T-helper 2 cell (primary cell): ENCODE measurements around the gene MTMR12.

Source experiments
- DNase-seq, 5 experiments: peaks; one replicate each; pipeline versions ENCODE4 v3.0.0 to v3.0.0-alpha.2; 2012 to 2022
- total RNA-seq, 2 donors: gene quantifications; one replicate each; lab custom pipeline; 2026; lab: John Stamatoyannopoulos, UW

MTMR12 gene, protein sequence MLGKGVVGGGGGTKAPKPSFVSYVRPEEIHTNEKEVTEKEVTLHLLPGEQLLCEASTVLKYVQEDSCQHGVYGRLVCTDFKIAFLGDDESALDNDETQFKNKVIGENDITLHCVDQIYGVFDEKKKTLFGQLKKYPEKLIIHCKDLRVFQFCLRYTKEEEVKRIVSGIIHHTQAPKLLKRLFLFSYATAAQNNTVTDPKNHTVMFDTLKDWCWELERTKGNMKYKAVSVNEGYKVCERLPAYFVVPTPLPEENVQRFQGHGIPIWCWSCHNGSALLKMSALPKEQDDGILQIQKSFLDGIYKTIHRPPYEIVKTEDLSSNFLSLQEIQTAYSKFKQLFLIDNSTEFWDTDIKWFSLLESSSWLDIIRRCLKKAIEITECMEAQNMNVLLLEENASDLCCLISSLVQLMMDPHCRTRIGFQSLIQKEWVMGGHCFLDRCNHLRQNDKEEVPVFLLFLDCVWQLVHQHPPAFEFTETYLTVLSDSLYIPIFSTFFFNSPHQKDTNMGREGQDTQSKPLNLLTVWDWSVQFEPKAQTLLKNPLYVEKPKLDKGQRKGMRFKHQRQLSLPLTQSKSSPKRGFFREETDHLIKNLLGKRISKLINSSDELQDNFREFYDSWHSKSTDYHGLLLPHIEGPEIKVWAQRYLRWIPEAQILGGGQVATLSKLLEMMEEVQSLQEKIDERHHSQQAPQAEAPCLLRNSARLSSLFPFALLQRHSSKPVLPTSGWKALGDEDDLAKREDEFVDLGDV
- 36.6 to 43.3 reads per million in 2 donors for total RNA-seq

DNA sequence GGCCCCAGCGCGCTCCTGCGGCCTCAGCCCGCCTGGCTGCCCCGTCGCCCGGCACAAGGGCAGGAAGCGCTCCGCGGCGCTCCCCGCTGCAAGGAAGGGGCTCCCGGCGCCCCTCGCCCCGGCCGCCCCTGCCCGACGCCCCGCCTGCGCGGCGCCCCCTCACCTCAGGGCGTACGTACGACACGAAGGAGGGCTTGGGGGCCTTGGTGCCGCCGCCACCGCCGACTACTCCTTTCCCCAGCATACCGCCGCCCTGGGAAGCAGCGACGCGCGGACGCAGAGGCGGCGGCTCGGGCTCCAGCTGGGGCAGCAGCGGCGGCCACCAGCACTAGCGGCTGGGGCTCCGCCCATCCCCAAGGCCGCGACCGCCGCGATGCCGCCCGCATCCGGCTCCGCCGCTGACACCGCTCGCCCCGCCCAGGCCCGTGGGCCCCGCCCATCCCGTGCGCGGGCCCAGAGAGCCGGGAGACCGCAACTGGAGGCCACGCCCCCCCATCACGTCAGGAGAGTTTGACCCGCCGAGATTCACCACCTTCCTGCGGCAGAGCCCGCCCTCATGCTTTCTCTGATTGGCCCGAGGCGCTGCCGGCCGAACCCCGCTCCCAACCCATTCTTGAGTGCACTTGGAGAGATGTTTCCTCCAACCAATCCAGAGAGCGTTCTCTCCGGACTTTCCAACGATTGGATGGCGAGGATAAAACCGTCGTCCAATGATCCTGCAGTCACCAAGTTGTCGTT lies at the start of gene MTMR12:
Gene MTMR12, minus strand, starts transcription at position 345 of the 738 bp plus-strand sequence. Its CDS starts 101 bp downstream, at position 244.
- peak; percentile 99 to 100 (median 100) for DNase-seq

DNA sequence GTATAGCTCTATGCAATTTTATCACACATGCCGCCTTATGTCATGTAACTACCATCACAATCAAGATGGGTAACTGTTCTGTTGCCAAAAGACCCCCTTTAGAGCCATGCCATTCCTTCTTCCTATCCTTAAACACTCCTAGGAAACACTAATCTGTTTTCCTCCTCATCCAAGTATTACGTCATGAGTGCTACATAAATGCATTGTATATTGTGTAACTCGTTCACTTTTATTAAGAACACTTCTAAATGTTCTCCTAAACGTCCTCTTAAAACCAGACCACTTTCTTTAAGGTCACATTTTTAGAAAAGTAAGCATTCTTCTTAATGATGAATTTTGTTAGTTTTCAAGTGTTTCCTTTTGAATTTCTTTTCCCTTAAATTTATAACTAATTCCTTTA lies 49.8 kb upstream of the MTMR12 start:
- DNase-seq = no peak

DNA sequence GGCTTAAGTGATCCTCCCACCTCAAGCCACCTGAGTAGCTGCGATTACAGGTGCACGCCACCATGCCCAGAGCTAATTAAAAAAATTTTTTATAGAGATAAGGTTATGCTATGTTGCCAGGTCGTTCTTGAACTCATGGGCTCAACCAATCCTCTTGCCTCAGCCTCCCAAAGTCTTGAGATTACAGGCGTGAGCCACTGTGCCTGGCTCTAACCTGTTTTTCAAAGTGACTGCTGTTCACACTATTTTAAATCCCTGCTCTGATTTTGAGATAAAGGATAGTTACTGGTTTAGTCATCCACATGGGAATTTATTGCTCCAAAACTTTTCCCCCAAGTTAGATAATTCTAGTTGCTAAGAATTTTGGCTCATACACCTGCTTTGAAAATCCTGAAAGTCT lies 48.2 kb upstream of the MTMR12 start:
- DNase-seq = no peak

DNA sequence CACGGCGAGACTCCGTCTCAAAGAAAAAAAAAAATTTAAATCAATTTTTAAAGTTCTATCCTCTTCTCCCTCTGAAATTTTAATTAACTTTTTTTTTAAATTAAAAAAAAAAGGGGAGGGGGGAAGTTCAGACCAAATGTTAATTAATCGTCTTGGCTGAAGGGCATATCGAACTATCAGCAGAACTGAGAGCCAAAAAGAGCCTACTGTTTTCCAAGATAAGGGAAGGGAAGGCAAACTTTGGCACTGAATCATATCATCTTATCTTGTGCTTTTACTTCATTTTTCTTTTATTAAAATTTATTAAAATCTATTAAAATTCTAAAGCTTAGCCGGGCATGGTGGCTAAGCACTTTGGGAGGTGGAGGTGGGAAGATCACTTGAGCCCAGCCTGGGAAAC lies 45.9 kb upstream of the MTMR12 start:
- DNase-seq = no peak

DNA sequence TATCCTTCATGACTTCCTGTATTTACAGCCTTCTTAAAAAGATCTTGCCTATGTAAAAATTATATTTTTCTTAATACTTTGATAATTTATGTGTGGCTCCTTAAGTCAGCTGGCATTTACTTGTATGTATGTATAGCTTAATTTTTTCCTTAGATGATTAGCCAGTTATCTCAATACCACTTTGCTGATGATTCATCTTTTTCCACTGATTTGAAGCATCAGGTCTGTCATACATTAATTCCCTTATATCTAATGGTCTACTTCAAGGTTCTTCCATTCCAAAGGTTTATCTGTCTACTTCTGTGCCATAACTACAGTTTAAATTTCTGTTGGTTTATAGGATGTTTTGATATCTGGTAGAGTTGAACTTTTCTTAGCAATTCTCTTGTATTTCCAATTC lies 44.9 kb upstream of the MTMR12 start:
- no peak for DNase-seq

DNA sequence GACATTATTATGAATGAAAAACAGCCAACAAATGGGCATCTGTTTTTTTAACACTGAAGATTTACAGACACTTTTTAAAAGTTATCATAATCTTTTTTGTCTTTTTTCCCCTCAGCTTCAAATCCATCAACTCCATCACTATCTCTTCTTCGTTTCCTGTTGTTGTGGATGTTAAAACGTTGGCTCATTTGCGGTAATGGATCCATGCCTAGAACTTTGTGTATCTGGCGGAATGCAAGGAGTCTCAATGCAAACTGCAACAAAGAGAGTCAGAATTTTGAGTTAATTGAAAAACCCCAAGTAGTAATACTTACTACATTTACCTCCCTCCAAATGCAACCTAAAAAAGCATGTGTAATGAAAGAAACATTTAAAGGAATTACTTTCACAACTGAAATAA lies 42.9 kb upstream of the MTMR12 start:
- DNase-seq = no peak

DNA sequence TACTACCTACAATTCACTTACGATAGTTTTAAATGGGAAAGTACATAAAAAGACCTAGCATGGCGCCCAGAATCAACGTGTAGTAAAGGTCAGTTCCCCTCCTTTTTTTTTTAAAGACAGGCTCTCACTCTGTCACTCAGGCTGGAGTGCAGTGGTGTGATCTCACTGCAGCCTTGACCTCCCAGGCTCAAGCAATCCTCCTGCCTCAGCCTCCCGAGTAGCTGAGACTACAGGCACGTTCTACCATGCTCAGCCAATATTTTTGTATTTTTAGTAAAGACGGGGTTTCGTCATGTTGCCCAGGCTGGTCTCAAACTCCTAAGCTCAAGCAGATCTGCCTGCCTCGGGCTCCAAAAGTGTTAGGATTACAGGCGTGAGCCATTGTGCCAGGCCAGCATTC lies 40.7 kb upstream of the MTMR12 start:
- DNase-seq = no peak

DNA sequence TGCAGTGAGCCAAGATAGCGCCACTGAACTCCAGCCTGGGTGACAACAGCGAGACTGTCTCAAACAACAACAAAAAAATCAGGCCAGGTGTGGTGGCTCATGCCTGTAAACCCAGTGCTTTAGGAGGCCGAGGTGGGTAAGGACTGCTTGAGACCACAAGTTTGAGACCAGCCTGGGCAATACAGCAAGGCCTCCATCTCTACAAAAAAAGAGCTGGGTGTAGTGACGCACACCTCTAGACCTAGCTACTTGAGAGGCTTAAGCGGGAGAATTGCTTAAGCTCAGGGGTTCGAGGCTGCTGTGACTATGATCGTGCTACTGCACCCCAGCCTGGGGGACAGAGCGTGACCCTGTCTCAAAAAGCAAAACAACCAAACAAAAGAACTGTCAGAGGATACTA lies 39.9 kb upstream of the MTMR12 start:
- no peak for DNase-seq

DNA sequence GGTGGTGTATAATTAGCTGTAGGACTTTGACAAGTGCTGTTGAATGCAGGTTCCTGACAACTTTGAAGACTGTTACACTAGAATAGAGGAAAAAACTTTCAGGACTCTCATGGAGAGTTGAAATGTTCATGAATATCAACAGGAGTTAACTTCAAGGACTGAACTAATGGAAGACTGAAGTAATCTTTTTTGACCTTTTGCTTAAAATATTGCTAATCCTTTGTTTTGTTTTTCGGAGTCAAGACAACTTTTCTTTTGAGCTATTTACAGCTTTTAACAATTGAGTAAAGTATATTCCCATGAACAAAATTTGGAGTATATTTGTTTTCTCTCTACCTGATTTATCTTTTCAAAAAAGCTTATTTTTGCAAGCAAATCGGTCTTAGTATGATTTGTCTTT lies 34.1 kb upstream of the MTMR12 start:
- DNase-seq = no peak

DNA sequence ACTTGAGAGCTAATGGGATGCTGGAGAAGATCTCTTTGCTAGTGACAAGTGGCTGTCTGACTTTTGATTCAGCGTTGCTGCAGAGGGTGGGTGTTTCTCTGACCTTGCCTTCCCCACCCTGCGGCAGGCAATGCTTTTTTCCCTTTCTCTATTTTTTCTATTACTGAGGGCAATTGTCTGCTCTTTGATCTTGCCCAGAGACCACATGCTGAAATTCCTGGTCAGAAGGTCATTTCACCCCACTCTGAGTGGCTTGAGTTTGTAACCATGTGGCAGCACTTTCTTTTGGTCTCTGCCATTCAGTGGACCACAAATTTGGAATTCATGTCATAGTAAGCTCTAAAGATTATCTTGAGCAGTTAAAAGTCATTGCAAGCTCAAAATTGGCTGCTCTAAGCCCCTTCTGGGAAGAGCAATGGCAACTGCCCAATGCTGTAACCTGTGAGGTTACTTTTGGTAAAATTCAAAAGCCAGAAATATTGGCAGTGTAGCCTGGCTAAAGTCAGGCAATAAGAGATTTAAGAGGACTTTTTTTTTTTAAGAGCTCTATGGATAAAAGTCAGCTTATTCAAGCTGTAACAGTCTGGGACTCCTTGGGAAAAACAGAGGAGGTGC lies 30.4 kb upstream of the MTMR12 start:
- no peak for DNase-seq

DNA sequence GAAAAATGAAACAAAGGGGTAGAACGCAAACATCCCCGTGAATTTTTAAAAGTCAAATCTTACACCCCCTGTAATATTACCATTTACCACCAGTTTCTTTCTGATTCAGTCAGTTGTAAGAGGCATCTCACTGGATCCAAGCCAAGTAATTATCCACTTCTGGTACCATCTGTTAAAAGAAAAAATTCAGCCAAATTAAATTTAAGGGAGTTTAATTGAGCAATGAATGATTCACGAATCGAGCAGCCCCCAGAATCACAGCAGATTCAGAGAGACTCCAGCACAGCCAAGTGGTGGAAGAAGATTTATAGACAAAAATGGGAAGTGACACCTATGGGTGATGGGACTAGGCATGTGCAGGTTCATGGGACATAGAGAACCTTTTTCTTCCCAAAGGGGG lies 29.9 kb upstream of the MTMR12 start:
- no peak for DNase-seq

DNA sequence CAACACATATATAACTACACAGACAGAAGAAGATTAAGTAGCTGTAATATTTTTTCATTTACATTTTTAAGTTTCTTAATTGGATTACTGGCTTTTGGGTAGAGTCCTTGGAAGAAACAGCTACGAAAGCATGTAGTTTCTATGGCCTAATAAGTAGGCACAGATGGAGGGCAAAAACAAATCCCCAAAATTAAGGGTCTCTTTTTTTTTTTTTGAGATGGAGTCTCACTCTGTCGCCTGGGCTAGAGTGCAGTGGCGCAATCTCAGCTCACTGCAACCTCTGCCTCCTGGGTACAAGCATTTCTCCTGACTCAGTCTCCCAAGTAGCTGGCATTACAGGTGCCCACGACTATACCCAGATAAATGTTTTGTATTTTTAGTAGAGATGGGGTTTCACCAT lies 27.1 kb upstream of the MTMR12 start:
- DNase-seq = no peak

DNA sequence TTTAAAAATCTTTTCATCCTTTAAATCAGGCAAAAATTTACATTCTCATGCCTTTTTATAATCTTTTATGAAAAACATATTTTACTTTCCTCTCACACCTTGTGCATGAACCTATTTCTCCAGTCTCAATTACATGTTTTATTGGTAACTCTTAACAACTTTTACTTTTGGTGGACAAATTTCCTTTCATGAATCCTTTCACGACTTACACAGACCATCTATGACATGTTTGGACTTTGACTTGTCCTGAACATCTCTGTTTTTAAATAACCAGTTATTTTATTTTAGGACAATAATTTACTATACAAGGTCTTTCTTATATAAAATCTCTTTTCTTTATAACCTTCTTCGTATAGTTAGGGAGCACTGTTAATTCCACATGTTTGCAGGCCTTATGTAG lies 26.5 kb upstream of the MTMR12 start:
- peak in 1 of 5 experiments; percentile 26 for DNase-seq

DNA sequence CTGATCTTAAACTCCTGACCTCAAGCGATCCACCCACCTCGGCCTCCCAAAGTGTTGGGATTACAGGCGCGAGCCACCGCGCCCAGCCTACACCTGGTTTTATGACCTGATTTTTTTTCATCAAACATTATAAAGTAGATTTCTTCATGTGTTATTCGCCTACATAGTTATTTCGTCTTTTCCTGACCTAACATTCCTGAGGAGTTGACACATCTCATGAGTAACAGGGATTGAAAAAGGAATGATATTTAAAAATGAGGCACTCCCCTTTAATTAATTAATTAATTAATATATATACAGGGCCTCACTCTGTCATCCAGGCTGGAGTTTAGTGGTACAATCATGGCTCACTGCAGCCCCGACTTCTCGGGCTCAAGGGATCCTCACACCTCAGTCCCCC lies 20.2 kb upstream of the MTMR12 start:
- no peak for DNase-seq

DNA sequence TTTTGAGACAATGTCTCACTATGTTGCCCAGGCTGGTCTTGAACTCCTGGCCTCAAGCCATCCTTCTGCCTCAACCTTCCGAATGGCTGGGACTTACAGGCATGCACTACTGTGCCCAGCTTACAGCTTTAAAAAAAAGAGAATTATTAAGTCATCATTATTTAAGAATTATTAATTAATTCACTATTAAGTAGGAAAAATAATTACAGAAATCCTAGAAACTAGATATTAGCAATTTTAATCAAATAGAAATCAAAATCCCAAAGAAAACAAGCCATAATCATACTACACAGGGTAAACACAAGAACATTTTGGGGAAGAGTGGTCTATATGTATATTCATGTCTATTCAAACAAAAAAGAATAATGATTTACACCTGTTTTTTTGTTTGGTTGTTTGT lies 19.6 kb upstream of the MTMR12 start:
- no peak for DNase-seq

DNA sequence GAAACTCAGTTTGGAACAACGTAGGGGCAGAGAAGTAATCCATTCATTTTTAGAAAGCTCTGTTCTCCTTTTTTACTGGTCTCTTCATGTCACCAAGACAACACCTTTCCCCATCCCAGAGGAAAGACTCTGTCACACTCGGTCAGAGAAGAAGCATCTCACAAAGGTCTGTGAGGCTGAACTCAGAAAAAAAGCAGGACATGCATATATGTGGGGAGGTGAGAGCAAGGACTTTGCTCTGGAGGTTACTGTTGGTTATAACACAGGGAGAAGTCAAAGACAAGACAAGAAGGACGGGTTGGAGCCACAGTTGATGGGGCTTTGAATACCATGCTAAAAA lies 19.2 kb upstream of the MTMR12 start:
- no peak for DNase-seq

DNA sequence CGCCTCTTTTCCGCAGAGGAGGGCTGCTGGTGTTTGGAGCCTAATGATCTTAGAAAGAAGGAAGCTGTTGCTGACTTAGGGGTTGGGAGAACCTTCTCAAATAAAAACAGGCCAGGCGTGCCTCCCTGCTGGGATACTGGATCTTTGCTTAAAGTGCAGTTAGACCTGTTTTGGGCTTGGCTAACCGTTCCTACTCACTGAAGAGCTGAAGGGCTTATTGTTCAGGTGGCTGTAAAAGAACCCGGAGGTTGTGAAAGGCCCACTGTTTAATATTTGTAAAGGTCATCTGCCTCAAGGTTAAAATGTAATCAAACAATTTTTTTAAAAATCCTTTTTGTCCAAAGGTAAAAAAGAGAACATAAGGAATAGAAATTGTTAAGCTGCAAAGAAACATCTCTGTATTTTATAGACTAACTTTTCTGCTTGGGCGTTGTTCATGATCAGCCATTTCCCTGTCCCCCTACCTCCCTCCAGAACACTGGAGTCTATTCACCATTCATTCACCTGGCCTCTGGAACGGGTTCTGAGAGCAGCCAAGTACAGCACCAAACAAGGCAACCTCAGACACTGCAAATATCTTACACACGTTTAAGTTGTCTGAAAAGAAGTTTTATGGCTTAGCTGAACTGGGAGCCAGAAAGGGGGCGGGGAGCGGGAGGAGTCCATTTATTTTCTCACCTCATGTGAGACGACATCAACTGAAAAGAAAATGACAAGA lies 18.6 kb upstream of the MTMR12 start:
- no peak for DNase-seq

DNA sequence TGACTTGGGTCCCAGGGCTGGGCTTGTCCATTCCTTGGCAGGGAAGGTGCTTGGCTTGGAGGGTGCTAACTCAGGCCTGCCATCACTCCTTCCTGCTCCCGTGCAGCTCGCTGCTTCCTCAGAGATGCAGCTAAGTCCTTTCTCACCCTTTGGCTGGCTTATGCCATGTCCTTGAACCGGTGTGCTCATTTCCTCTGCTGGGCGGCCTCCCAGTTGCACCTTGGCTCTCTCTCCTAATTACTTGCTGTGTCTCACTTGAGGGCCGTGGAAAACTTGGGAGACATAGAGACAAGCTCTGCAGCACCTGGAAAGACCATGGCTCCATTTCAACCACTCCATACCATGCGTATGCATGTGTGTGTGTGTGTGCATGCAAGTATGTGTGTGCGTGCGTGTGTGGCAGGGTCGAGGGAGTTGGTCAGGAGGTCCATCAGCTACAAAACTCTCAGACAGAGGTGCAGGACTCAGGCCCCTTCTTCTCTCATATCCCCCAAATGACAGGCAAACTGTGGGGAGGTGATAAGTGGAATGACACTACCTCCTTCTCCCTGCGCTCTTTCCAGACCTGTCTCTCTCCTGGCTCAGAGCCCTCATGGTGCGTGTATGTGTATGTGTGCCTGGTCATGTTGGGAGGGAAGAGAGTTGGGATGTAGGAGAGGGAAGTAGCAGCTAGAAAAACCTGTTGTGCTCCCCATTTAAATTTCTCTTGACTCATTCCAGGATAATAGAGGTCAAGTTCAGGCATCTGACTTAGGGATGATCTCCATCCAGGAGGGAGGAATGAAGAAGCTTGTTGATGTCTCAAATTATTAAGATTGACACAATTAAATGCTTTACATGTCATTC lies 17.6 kb upstream of the MTMR12 start:
- no peak for DNase-seq

DNA sequence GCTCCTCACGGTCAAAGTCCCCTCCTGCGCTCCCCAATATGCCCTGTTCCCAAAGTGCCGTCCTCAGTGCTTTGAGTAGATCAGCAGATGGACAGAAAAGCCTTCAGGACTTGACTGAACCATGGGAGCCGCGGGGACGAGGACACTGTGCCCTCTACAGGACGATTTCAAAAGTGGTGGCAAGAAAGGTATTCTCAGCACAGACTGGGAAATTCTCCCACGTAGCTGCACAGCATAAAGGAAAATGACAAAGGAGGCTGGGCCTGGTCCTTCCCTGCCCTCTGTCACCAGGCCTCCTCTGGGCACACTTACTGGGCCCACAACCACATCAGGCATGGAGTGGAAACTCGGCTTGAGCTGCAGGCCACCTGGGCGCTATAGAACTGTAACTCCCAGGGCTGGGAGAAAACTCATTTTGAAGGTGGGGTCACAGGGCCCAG lies 16.7 kb upstream of the MTMR12 start:
- DNase-seq = peak in 3 of 5 experiments; percentile 8 to 63 (median 24)

DNA sequence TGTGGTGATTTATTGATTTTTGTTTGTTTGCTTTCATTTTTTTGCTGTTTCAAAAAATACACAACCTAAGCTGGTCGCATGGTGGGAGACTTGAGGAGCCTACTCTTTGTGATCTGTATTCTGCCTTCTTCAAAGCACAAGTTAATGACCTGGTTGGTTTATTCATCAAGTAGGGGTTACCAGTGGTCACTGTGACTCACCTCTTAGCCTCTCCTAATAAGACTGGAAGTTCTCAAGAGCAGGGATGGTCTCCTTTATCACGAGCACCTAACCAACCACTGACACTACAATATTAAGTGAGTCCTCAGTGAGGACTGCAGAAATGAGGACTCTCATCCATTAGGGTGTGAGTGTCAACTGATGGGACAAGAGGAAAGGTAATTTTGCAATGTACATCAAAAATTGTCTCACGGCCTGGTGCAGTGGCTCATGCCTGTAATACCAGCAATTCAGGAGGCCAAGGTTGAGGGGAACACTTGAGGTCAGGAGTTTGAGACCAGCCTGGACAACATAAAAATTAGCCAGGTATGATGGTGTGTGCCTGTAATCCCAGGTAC lies 13.6 kb upstream of the MTMR12 start:
- no peak for DNase-seq

DNA sequence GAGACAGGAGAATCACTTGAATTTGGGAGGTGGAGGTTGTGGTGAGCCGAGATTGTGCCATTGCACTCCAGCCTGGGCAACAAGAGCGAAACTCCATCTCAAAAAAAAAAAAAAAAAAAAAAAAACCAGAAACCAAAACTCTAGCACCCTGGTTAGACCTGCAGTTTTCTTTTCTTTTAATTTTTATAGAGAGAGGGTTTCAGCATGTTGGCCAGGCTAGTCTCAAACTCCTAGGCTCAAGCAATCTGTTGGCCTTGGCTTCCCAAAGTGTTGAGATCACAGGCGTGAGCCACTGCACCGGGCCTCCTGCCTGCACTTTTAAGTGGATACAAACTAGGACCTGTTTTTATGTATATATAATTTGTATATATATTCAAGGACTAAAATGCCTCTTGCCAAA lies 12.9 kb upstream of the MTMR12 start:
- no peak for DNase-seq
